Trophoblast cell (in vitro differentiated cells and primary cell): ENCODE measurements around the gene EML6.
A peak's percentile ranks its signal among the peaks of the same experiment; 100 is the strongest.

Source experiments
- DNase-seq, 2 donors: peaks; one replicate each; pipeline ENCODE4 v3.0.0-alpha.2; 2016
- H2AFZ ChIP-seq: 2 replicates; pipeline ENCODE4 v1.6.1; 2013; ENCODE audit warnings: low read length, moderate library complexity, mild to moderate bottlenecking; ENCODE audit not compliant: insufficient read depth, poor library complexity
- H2AK5ac ChIP-seq: 2 replicates; pipeline ENCODE4 v1.6.1; 2013; ENCODE audit warnings: mild to moderate bottlenecking, low read length
- H2BK120ac ChIP-seq: 2 replicates; pipeline ENCODE4 v1.6.1; 2013; ENCODE audit warnings: low read length, mild to moderate bottlenecking, moderate library complexity; ENCODE audit not compliant: insufficient read depth, poor library complexity
- H2BK12ac ChIP-seq: 2 replicates; pipeline ENCODE4 v1.6.1; 2013; ENCODE audit warnings: mild to moderate bottlenecking, low read length, moderate library complexity
- H2BK5ac ChIP-seq: 2 replicates; pipeline ENCODE4 v1.6.1; 2013; ENCODE audit warnings: low read length, low read depth, moderate library complexity, mild to moderate bottlenecking; ENCODE audit not compliant: poor library complexity
- H3K14ac ChIP-seq: 2 replicates; pipeline ENCODE4 v1.6.1; 2013; ENCODE audit warnings: mild to moderate bottlenecking, low read length
- H3K18ac ChIP-seq: 2 replicates; pipeline ENCODE4 v1.6.1; 2013; ENCODE audit warnings: mild to moderate bottlenecking, low read length
- H3K23ac ChIP-seq: 2 replicates; pipeline ENCODE4 v1.6.1; 2013; ENCODE audit warnings: low read length
- H3K27ac ChIP-seq: 2 replicates; pipeline ENCODE4 v1.5.1; 2013; ENCODE audit warnings: low read depth, mild to moderate bottlenecking, inconsistent platforms, low read length, moderate library complexity
- H3K27me3 ChIP-seq: 2 replicates; pipeline ENCODE4 v1.6.1; 2013; ENCODE audit warnings: inconsistent platforms, mild to moderate bottlenecking, low read length, moderate library complexity; ENCODE audit not compliant: insufficient read depth
- H3K36me3 ChIP-seq, 2 experiments: 1 replicate in 1 of 2; 2 replicates in 1 of 2; pipeline ENCODE4 v1.6.1; 2013; ENCODE audit warnings: low read length in 2 of 2, mild to moderate bottlenecking in 2 of 2, moderate library complexity in 1 of 2; ENCODE audit not compliant: insufficient read depth in 2 of 2, control insufficient read depth in 1 of 2
- H3K4ac ChIP-seq: 2 replicates; pipeline ENCODE4 v1.6.1; 2013; ENCODE audit warnings: low read depth, mild to moderate bottlenecking, low read length, moderate library complexity
- H3K4me1 ChIP-seq, 2 experiments: 1 replicate in 1 of 2; 2 replicates in 1 of 2; pipeline ENCODE4 v1.6.1; 2013; ENCODE audit warnings: low read length in 2 of 2, mild to moderate bottlenecking in 2 of 2, moderate library complexity in 1 of 2; ENCODE audit not compliant: insufficient read depth in 2 of 2, control insufficient read depth in 1 of 2
- H3K4me2 ChIP-seq: 2 replicates; pipeline ENCODE4 v1.6.1; 2013; ENCODE audit warnings: inconsistent platforms, mild to moderate bottlenecking, low read length, moderate library complexity
- H3K4me3 ChIP-seq: 2 replicates; pipeline ENCODE4 v1.5.1; 2013; ENCODE audit warnings: mild to moderate bottlenecking, low read depth, low read length, inconsistent platforms
- H3K79me1 ChIP-seq: one replicate; pipeline ENCODE4 v1.6.1; 2013; ENCODE audit warnings: low read length
- H3K79me2 ChIP-seq: 2 replicates; pipeline ENCODE4 v1.6.1; 2013; ENCODE audit warnings: low read length, mild to moderate bottlenecking; ENCODE audit not compliant: control insufficient read depth, insufficient read depth, poor library complexity
- H3K9ac ChIP-seq: 2 replicates; pipeline ENCODE4 v1.6.1; 2013; ENCODE audit warnings: mild to moderate bottlenecking, low read length
- H3K9me3 ChIP-seq: 2 replicates; pipeline ENCODE4 v1.6.1; 2013; ENCODE audit warnings: low read depth, mild to moderate bottlenecking, control low read depth, inconsistent platforms, low read length; ENCODE audit not compliant: insufficient read depth
- H4K12ac ChIP-seq: 2 replicates; pipeline ENCODE4 v1.6.1; 2013; ENCODE audit warnings: low read depth, mild to moderate bottlenecking, low read length, moderate library complexity
- H4K8ac ChIP-seq: 2 replicates; pipeline ENCODE4 v1.6.1; 2013; ENCODE audit warnings: low read depth, mild to moderate bottlenecking, low read length, moderate library complexity
- H4K91ac ChIP-seq: one replicate; pipeline ENCODE4 v1.6.1; 2013; ENCODE audit warnings: low read depth, mild to moderate bottlenecking, low read length, moderate library complexity
- WGBS: extraction: QIAGEN DNeasy Blood & Tissue Kit; methylation state at CpG from one replicate; pipeline ENCODE4 v1.1.7; 2013; ENCODE audit warnings: missing lambda C conversion rate; ENCODE audit not compliant: insufficient read length, insufficient coverage; ENCODE audit errors: extremely low coverage; 5-methylcytosine and 5-hydroxymethylcytosine counted together

Gene EML6

DNA sequence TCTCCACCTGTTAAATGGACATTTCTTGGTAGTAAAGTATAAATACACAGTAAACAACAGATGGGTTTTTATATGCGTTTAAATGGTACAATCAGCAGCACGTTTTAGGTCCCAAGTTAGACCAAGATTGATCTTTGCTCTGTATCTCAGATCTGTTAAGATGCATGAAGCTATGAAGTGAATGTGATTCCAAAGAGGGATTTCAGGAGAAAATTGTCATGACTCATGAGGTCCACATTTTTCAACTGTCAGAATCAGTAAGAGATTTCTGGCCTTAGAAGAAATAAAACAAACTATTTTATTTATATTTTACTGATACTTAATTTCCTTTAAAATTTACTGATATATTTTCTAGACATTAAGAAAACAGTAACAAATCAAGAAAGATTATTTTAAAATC is 142.7 kb downstream of the EML6 start:
- Histone ChIP-seq H3K4me2 (no peak overlapping the region), H2BK12ac (no peak overlapping the region), H3K4me1 (no peaks in the 10 kb centered on the region), H3K4me3 (no peak overlapping the region), H3K9me3 (no peaks in the 10 kb centered on the region), H2AK5ac (no peak overlapping the region), H4K8ac (no peak overlapping the region), H3K79me2 (peaks cover 2% of the 10 kb centered on the region), H2BK120ac (no peak overlapping the region), H3K27me3 (no peaks in the 10 kb centered on the region), H3K27ac (no peak overlapping the region), H3K14ac (no peak overlapping the region), H4K91ac (no peak overlapping the region), H3K9ac (no peak overlapping the region), H3K18ac (no peak overlapping the region), H3K4ac (no peak overlapping the region), H3K23ac (no peak overlapping the region), H3K36me3 (no peaks in the 10 kb centered on the region), H3K79me1 (no peaks in the 10 kb centered on the region), H4K12ac (no peak overlapping the region), H2AFZ (no peak overlapping the region), H2BK5ac (no peak overlapping the region)
- peak in 1 of 2 donors; percentile 75 for DNase-seq
- no CpG with 5 or more reads among the region's 2 CpGs for WGBS

DNA sequence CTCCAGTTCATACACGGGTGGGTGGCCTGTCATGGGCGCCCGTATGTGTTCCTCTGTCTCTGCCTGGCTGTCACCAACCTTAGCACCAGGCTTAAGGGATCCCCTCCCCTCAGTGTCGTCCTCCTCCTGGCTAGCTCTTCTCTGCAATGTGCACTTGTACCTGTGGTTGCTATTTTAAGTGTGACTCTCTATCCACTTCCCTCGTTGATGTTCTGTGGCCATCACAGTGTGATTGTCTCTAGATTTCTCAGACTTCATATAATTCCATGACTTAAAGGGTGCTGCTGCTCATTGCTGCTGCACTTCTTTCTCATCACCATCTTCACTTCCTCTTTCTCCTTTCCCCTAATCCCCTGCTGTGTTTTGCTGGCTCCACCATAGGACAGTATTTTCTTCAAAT is 143.4 kb downstream of the EML6 start:
- no peak overlapping the region for H2AK5ac ChIP-seq
- no CpG with 5 or more reads among the region's 5 CpGs for WGBS

DNA sequence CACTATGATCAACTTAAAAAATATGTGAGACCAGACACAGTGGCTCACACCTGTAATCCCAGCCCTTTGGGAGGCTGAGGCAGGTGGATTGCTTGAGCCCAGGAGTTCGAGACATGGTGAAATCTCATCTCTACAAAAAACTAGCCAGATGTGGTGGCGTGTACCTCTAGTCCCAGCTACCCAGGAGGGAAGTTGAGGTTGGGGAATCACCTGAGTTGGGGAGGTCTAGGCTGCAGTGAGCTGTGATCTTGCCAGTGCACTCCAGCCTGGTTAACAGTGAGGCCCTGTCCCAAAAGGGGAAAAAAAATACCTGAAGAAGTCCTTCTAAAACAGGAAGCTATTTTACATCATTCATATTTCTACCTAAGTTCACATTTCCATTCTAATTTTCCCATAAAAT is 144.0 kb downstream of the EML6 start:
- no peaks in the 10 kb centered on the region for H3K4me1 ChIP-seq
- H3K18ac ChIP-seq, result no peak overlapping the region
- H3K9ac ChIP-seq, result no peak overlapping the region
- no peaks in the 10 kb centered on the region for H3K27me3 ChIP-seq
- no peak overlapping the region for H2BK120ac ChIP-seq
- H4K12ac ChIP-seq, result peak overlapping the region; percentile 60
- H3K4ac ChIP-seq, result no peak overlapping the region
- no peak overlapping the region for H2BK12ac ChIP-seq
- WGBS, result no CpG with 5 or more reads among the region's 2 CpGs
- no peak overlapping the region for H3K4me2 ChIP-seq
- H3K4me3 ChIP-seq, result no peak overlapping the region
- DNase-seq, result no peak
- no peaks in the 10 kb centered on the region for H3K36me3 ChIP-seq
- H3K14ac ChIP-seq, result no peak overlapping the region
- H3K79me1 ChIP-seq, result no peaks in the 10 kb centered on the region
- no peak overlapping the region for H2BK5ac ChIP-seq
- no peak overlapping the region for H2AK5ac ChIP-seq
- no peak overlapping the region for H3K27ac ChIP-seq
- no peak overlapping the region for H3K23ac ChIP-seq
- no peak overlapping the region for H4K8ac ChIP-seq
- H4K91ac ChIP-seq, result no peak overlapping the region
- H2AFZ ChIP-seq, result no peak overlapping the region
- H3K79me2 ChIP-seq, result peaks cover 2% of the 10 kb centered on the region
- no peaks in the 10 kb centered on the region for H3K9me3 ChIP-seq

More for the DNA sequence above, 143.4 kb downstream of the EML6 start:
- Histone ChIP-seq H3K4me2 (no peak overlapping the region), H3K27ac (no peak overlapping the region), H3K27me3 (no peaks in the 10 kb centered on the region), H3K23ac (no peak overlapping the region), H3K4ac (no peak overlapping the region), H3K4me3 (no peak overlapping the region), H2AFZ (no peak overlapping the region), H3K18ac (no peak overlapping the region), H2BK120ac (no peak overlapping the region), H2BK12ac (no peak overlapping the region), H3K9me3 (no peaks in the 10 kb centered on the region), H4K12ac (no peak overlapping the region), H3K79me1 (no peaks in the 10 kb centered on the region), H2BK5ac (no peak overlapping the region), H3K36me3 (no peaks in the 10 kb centered on the region), H3K4me1 (no peaks in the 10 kb centered on the region), H3K9ac (no peak overlapping the region), H3K14ac (no peak overlapping the region), H4K91ac (no peak overlapping the region), H3K79me2 (peaks cover 2% of the 10 kb centered on the region), H4K8ac (no peak overlapping the region)
- DNase-seq, result no peak

DNA sequence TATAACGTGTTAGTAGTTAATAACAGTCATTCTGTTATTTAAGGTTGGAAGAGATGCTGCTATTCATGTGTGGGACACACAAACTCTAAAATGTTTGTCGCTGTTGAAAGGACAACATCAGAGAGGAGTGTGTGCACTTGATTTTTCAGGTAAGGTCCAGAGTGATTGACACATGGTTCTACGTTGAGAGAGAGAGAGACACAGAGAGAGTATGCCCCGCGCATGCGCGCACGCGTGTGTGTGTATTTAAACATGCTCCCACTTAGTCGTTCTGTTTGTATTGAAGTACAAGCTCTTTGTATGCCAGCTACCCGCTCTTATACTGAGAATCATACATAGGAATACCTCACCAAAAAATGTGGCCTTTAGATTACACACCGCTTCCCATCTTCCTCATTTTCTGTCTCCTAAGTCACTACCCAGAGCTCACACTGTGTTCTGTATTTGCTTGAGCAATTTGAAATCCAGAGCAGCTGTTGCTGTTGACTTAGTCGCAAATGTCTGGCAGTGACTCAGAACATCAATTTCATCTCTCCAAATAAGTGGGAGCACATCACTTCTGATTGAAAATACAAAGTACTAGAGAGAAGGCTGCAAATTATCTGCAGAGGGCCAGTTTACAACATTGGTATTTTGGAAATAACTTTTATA is 148.1 kb downstream of the EML6 start:
- WGBS, result no CpG with 5 or more reads among the region's 13 CpGs
- Histone ChIP-seq H3K27ac (no peak overlapping the region), H3K79me1 (no peaks in the 10 kb centered on the region), H3K14ac (no peak overlapping the region), H4K91ac (no peak overlapping the region), H3K79me2 (no peaks in the 10 kb centered on the region), H3K4ac (no peak overlapping the region), H3K4me3 (no peak overlapping the region), H2BK5ac (no peak overlapping the region), H3K9ac (no peak overlapping the region), H4K8ac (no peak overlapping the region), H2BK120ac (no peak overlapping the region), H2BK12ac (no peak overlapping the region), H3K36me3 (no peaks in the 10 kb centered on the region), H3K4me1 (no peaks in the 10 kb centered on the region), H4K12ac (no peak overlapping the region), H2AK5ac (no peak overlapping the region), H3K18ac (no peak overlapping the region), H3K23ac (no peak overlapping the region), H2AFZ (no peak overlapping the region), H3K4me2 (no peak overlapping the region), H3K9me3 (peaks cover 3% of the 10 kb centered on the region), H3K27me3 (no peaks in the 10 kb centered on the region)
- DNase-seq, result no peak
